ENCODE results near the gene TPX2.

The TPX2 gene

DNA sequence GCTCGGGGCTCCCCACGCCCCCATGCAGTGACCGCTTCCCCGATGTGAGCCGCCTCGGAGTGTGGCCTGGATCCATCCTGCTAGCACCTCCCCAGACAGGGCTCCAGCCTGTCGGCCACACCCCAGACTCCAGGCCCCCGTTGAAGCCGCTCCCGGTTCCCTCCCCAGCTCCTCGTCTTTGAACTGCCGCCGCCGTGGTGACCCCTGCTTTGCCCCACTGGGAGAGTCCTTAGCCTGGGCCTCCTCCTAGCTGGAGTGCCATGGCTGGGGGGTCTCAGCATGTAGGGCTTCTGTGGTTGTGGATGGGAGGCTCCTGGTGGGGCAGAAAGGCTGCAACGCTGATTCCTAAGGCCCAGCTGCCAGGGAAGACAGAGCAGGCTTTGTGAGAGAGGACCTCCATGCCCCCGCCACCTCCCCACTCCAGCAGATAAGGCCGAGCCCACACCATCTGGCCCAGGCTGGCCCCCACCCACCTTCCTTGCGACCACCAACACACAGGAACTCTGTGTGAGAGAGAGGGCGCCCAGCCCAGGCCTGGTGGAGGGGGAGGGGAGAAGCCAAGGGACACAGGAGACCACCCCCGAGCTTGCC is 94.9 kb downstream of the TPX2 start:
- no peak for DNase-seq (ENCODE audit: low read depth, low spot score)

DNA sequence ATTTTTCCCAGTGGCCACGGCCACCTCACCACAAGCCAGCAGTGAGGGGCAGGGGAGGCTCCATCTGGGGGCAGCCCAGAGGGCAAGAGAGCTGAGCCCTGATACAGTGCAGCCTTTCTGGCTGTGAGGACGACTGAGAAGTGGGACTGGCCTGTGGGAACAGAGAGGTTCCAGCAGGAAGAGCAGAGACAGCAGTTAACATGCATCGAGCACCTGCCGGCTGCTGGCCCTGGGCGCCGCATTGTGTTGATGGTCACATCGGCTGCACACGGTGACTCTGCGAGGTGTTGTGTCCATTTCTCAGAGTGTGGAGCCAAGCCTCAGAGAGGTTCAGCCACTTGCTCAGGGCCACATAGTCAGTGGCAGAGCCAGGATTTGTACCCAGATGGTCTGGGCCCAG is 96.5 kb downstream of the TPX2 start:
- no peak for DNase-seq (ENCODE audit: low read depth, low spot score)

DNA sequence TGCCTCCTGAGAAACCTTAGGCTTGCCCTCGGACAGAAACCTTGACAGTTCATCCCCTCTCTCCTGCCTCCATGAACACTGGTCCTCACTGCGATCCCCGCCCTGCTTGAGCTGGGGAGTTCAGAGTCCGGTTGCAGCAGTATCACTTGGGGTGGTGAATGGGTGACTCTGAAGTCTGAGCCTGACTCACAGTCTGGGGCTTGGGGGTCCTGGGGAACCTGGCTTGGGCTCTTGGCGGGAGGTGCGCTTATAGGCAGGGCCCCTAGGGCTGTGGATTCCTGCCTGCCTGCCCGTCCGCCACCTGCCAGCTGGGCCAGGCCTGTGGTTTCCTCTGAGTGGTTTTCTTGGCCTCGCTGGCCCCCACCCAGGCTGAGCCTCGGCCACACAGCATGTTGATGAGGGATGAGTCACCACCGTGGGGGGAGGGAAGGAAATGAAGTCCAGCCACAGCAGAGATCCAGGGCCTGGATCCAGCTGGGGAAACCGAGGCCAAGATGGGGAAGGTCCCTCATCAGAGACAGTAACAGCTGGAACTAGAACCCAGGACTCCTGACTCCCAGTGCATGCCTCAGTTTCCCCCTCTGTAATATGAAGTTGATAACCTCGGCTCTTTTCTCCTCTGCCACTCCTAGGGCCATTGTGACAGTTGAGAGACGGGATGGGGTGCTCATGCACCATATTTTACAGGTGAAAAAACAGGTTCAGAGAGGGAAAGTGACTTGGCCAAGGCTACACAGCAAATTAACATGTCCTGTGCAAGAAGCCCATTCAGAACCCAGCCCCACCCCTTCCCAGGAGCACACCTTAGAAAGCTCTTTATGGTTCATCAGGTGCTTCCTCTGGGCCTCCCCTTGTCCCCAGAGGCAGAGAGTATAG is 97.1 kb downstream of the TPX2 start:
- no peak for DNase-seq (ENCODE audit: low read depth, low spot score)

GRCh38 chr20:31836853-31837608 is 97.9 kb downstream of the TPX2 start:
- no peak for DNase-seq (ENCODE audit: low read depth, low spot score)

DNA sequence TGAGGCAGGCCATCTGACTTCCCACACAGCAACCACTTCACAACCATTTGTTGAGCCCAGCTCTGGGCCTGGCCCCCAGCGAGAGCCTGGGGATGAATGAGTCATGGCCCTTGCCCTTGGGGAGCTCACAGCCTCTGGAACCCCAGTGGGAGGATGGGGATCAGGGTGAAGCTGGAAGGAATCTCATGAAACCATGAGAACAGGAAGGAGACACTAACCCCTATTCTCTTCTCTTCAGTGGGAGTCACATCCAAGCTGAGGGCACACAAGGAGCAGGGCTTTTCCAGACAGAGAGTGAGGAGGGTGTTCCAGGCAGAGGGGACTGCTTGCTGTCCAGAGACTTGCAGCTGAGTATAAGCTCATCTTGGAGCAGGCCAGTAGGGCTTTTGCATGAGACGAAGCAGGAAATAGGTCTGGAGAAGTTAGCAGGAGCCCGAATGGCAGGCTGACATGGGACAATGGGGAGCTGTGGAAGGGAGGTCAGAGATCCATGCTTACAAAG is 98.9 kb downstream of the TPX2 start:
- no peak for DNase-seq (ENCODE audit: low read depth, low spot score)

DNA sequence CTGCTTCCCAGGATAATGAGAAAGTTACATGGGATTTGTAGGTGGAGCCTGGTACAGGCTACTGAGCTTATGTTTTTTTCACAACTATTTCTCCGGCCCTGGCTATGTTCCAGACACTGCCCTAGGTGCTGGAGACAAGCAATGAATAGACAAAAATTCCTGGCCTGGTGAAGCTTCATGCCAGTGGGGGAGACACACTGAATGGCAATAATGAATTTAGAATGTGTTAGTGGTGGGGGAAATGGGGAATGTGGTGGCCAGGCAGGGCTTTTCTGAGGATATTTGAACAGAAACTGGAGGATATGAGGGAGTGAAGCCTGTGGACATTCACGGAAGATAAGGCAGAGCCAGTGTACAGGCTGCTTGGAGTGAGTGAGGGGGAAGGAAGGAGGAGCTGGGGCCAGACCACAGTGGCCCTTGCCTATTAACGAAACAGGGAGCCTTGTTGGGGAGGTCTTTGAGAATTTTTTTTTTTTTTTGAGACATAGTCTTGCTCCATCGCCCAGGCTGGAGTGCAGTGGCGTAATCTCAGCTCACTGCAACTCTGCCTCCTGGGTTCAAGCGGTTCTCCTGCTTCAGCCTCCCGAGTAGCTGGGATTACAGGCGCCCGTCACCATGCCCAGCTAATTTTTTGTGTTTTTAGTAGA is 99.7 kb downstream of the TPX2 start:
- DNase-seq (ENCODE audit: low read depth, low spot score): no peak

DNA sequence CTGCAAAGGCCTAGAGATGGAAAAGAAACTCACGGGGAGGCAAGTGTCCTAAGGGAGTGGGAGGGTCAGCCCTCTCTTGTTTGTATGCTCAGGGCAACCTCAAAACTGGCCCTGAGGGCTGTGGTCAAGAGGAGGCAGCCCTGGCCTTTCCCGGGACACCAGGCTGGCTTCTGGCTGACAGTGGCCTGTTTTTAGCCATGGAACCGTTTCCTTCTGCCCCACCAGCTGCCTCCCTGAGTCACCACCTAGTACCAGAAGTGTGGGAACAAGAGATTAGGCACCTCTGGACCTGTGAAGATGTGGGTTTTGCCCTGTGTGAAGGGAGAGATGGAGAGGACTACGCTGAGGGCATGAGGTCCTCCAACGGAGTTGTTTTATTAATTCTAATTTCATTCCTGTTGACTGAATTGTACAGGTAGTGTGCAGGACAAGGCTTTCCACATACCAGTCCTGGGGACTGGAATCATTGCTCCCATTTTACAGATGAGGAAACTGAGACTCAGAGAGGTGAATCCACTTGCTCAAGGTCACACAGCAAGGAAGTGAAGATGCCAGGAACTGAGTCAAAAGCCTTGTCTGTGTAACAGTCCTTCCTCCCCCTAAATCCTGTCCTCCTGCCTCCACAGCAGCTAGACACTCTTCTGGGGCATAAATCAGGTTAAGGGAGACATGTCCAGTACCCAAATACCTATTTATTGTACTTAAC is 100.8 kb downstream of the TPX2 start:
- no peak for DNase-seq (ENCODE audit: low read depth, low spot score)

DNA sequence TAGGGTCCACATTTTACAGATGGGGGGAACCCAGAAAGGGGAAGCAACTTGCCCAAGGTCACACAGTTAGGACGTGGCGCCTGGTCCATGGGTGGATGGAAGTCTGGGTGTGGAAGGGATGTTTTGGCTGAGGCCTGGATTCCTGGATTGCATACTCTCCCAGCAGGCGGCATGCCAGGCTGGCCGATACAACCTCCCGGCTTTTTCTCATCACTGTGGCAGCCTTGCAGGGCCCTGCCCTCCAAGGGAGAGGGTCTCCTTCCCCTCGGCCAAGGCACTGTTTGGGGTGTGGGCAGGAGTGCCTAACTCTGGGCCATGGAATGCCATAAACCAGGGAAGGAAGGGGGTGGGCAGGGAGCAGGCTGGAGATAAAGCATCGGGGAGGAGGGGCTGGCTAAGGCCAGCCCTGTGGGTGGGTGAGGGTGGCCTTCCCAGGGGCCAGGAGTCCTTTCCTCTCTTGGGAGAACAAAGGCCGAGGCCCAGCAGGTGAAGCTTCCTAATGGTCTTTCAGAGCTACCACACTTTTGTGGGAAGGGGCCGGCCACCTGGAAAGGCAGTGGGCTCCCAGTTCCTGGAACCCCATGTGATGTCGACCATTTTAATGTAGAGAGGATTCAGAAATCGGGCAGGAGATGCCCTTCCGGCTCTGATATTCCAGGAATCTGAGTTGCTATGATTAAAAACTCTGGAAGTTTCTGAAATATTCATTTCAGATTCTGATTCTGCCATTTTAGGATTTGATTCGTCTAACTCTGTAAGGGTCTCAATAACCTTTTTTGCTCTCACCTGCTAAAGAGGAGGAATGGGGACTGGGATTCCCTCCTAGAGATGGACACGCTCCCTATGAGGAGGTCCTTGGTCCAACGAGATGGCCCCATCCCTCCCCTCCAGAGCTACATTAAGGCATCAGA is 102.1 kb downstream of the TPX2 start:
- DNase-seq (ENCODE audit: low read depth, low spot score): no peak

GRCh38 chr20:31841928-31842327 is 102.8 kb downstream of the TPX2 start:
- DNase-seq (ENCODE audit: low read depth, low spot score): no peak

DNA sequence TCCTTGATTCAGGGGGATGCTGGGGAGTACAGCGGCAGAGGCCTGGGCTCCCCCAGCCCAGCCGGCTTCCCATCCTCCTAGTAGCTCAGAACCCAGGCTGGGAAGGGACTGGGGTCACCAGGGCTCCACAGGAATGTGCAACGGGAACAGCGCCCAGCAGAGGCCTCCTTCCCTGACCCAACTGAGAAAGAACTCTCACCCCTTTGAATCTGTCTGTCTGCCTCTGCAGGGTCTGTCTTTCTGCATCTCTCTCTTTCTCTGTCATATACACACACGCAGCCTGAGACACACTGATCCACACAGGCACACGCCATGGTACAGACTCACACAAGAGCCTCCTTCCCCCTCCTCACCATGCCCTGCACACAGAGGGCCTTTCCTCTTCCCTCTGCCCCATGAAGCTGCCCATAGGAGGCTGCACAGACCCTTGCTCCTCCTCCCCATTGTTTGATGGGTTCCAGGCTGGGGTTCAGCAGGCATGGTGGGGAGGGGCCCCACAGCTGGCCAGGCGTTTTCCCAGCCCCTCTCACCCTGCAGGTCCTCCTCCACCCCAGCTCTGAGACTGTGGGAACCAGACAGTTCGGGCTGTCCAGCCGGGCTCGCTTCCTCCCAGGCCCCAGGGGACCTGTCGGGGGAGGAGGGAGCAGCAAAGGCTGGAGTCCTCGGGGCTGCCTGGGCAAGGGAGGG is 103.5 kb downstream of the TPX2 start:
- DNase-seq (ENCODE audit: low read depth, low spot score): no peak

GRCh38 chr20:31843288-31843687 is 104.2 kb downstream of the TPX2 start:
- DNase-seq (ENCODE audit: low read depth, low spot score): no peak

DNA sequence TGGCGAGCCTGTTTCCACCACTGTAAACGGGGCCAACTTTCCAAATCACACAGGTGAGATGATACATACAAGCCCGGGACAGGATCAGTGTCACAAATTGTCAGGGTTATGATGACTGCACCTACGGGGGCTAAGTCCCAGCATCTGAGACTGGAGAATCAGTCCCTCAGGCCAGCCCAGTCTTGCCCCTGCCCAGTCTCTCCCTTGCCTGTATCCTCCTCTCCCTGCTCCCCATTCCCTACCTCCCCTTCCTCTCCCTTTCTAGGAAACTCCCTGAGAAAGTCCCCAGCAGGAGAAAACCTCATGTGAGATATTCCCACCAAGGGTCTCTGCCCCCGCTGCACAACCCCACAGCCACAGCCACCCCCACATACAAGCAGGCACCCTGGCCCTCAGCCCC is 104.8 kb downstream of the TPX2 start:
- DNase-seq (ENCODE audit: low read depth, low spot score): no peak

DNA sequence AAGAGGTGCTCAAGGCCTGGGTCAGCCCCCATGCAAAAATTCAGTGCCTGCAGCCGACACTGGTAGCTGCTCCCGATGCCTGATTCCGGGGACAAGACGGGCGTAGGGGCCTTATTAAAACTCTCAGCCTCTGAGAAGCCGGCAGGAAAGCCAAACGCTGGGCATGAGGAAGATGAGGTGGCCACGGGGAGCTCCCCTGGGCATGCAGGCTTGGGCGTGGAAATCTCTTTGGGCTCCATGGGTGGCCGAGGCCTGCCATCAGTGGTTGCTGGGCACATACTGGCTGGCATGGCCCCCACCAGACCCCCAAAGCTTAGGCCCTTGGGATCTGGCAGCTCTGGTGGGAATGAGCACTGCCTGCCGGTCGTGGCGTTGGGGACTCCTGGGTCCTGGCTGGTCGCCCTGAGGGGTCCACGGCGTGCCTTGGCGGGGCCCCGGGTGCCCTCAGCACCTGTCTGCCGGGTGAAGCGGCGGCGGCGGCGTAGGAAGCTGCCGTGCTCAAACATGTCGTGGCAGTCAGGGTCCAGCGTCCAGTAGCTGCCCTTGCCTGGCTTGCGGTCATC is 105.7 kb downstream of the TPX2 start:
- DNase-seq (ENCODE audit: low read depth, low spot score): no peak

GRCh38 chr20:31845300-31845863 is 106.3 kb downstream of the TPX2 start, which contains the start of gene FOXS1:
TSS of gene FOXS1 (minus strand) at chr20:31845604. CDS start at chr20:31845542, 62 bp downstream.
- DNase-seq (ENCODE audit: low read depth, low spot score): no peak

DNA sequence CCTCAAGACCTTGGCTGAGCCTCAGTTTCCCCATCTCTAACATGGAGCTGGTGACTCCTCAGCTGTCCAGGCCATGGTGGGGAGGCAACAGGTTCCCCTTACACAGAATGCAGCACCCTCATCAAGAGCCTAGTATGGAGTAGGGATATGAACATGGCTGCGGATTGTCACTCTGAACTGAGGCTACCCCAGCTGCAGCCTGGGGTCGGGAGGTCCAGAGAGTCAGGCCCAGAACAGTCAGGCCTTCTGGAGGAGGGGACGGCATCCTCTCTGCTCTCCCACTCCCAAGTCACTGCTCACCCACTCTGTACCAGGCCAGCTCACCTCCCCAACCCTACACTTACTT is 107.7 kb downstream of the TPX2 start:
- DNase-seq (ENCODE audit: low read depth, low spot score): no peak

GRCh38 chr20:31848088-31848999 is 109.3 kb downstream of the TPX2 start:
- DNase-seq (ENCODE audit: low read depth, low spot score): no peak

DNA sequence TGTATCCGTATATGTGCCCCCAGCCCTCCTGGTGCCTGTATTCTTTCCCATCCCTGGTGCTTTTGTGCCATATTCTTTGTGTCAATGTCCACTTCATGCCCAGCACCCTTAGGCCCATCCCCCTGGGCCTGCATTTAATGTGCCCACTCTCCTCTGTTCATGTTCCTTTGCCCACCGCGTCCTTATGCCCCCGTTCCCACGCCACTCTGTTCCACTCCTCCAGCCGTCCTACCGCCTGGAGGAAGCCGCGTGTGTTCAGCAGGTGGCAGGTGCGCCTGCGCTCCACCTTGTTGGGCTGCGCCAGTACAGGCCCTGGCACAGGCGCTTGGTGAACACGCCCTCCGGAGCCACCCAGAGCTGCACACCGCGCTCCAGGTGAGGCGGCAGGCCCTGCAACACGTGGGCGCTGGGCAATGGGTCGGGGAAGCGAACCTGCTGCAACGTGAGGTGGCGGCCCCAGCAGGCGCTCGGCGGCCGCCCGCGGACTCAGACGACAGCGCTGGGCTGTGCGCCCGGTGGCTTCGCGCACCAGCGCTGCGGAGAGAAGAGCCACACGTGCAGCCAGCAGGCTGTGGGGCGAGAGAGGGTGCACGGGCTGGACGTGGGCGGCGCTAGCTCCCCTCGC is 110.3 kb downstream of the TPX2 start:
- DNase-seq (ENCODE audit: low read depth, low spot score): no peak
